ENCODE measurements around the gene TREH. TPM values are rescaled to one million over a fixed set of nuclear protein-coding genes. Genes with fewer than 3 reads are reported as not detected.
"Not testable (repeated sequence)": the region's sequence is repeated elsewhere in the genome, so short reads cannot be mapped to it uniquely, and the experiment has no call there.

TREH gene
- polyA plus RNA-seq, 3 donors = not detected

- peaks cover 6 to 13% of the 10 kb centered on the region in 2 donors for H3K36me3 Mint-ChIP-seq
- Histone ChIP-seq H3K79me2 (ENCODE audit: insufficient read depth, low read length) (no peaks in the 10 kb centered on the region), H3K4me2 (replicated peaks; ENCODE audit: extremely low read depth, low read length, poor library complexity, severe bottlenecking) (no peak overlapping the region), H3K27me3 (ENCODE audit: control insufficient read depth in 2 of 2, insufficient read depth in 2 of 2, low read length in 2 of 2) (no peaks in the 10 kb centered on the region), H3K9ac (ENCODE audit: insufficient read depth, low read length, poor library complexity, severe bottlenecking) (no peak overlapping the region), H4K20me1 (ENCODE audit: insufficient read depth, low read length) (no peaks in the 10 kb centered on the region), H2AFZ (ENCODE audit: insufficient read depth, low read depth, low read length, poor library complexity, severe bottlenecking) (no peak overlapping the region), H3K36me3 (replicated peaks in 1 of 2; ENCODE audit: control insufficient read depth in 1 of 2, insufficient read depth in 2 of 2, low read length in 2 of 2) (no peaks in the 10 kb centered on the region), H3K4me3 (replicated peaks in 1 of 3; ENCODE audit: low read depth in 2 of 3, low read length in 3 of 3) (no peak overlapping the region), H3K9me3 (replicated peaks in 1 of 2; ENCODE audit: control insufficient read depth in 1 of 2, insufficient read depth in 1 of 2, low read length in 2 of 2) (no peaks in the 10 kb centered on the region), H3K27ac (ENCODE audit: low read depth in 1 of 2, low read length in 2 of 2) (peak overlapping the region; percentile 26 to 37), H3K4me1 (ENCODE audit: control insufficient read depth in 1 of 2, insufficient read depth in 2 of 2, low read length in 2 of 2) (peaks cover 29 to 36% of the 10 kb centered on the region in 2 donors)
- H3K4me3 Mint-ChIP-seq = no peak overlapping the region
- peaks cover 43% of the 10 kb centered on the region for H3K4me1 Mint-ChIP-seq
- peaks cover 0 to 2% (median 0%) of the 10 kb centered on the region in 7 donors for H3K9me3 Mint-ChIP-seq
- H3K27ac Mint-ChIP-seq = peak overlapping the region in 2 of 7 donors; percentile 6 to 36
- intact Hi-C loops (cut with micrococcal nuclease) = no loop called here
- no peak for TF ChIP-seq CTCF (IDR thresholded peaks at IDR 0.05)
- DNase-seq = no peak
- H3K27me3 Mint-ChIP-seq (ENCODE audit: low read depth in 3 of 3) = peaks cover 7 to 25% (median 14%) of the 10 kb centered on the region in 3 donors
Measured at GRCh38 chr11:118714816-118715215, 35.4 kb upstream of the TREH start.

- intact Hi-C loops (cut with micrococcal nuclease); H3K4me3 ChIP-seq (replicated peaks in 1 of 3; ENCODE audit: low read depth in 2 of 3, low read length in 3 of 3): not testable (repeated sequence)
- 92% methylated on average over 2 of the region's 5 CpGs for WGBS (ENCODE audit: insufficient coverage)
Measured at GRCh38 chr11:118714416-118714815, 35.0 kb upstream of the TREH start.

More at GRCh38 chr11:118714416-118714815, 35.0 kb upstream of the TREH start:
- H3K27ac ChIP-seq (ENCODE audit: low read depth in 1 of 2, low read length in 2 of 2); H2AFZ ChIP-seq (ENCODE audit: insufficient read depth, low read depth, low read length, poor library complexity, severe bottlenecking); DNase-seq; H3K9me3 Mint-ChIP-seq; H3K79me2 ChIP-seq (ENCODE audit: insufficient read depth, low read length); H3K9ac ChIP-seq (ENCODE audit: insufficient read depth, low read length, poor library complexity, severe bottlenecking); H3K4me3 Mint-ChIP-seq; H3K36me3 ChIP-seq (replicated peaks in 1 of 2; ENCODE audit: control insufficient read depth in 1 of 2, insufficient read depth in 2 of 2, low read length in 2 of 2); H3K4me2 ChIP-seq (replicated peaks; ENCODE audit: extremely low read depth, low read length, poor library complexity, severe bottlenecking); H4K20me1 ChIP-seq (ENCODE audit: insufficient read depth, low read length); H3K9me3 ChIP-seq (replicated peaks in 1 of 2; ENCODE audit: control insufficient read depth in 1 of 2, insufficient read depth in 1 of 2, low read length in 2 of 2); H3K27me3 ChIP-seq (ENCODE audit: control insufficient read depth in 2 of 2, insufficient read depth in 2 of 2, low read length in 2 of 2): not testable (repeated sequence)
- Mint-ChIP-seq H3K27me3 (ENCODE audit: low read depth in 3 of 3) (peaks cover 7 to 25% (median 13%) of the 10 kb centered on the region in 3 donors), H3K36me3 (peaks cover 6 to 13% of the 10 kb centered on the region in 2 donors), H3K27ac (peak overlapping the region in 1 of 7 donors; percentile 59), H3K4me1 (peaks cover 39% of the 10 kb centered on the region)
- H3K4me1 ChIP-seq (ENCODE audit: control insufficient read depth in 1 of 2, insufficient read depth in 2 of 2, low read length in 2 of 2) = peaks cover 25 to 32% of the 10 kb centered on the region in 2 donors

Data from CD14-positive monocyte (primary cell).